CD4-positive, alpha-beta T cell treated with Interleukin-2 at 100 ng/mL for 4 hours (primary cell): Measurements from ENCODE around the gene SH3RF3.

Experiments
- DNase-seq: peaks from one replicate; pipeline ENCODE4 v3.0.0-alpha.2; 2020; ENCODE audit warnings: low spot score

The SH3RF3 gene

DNA sequence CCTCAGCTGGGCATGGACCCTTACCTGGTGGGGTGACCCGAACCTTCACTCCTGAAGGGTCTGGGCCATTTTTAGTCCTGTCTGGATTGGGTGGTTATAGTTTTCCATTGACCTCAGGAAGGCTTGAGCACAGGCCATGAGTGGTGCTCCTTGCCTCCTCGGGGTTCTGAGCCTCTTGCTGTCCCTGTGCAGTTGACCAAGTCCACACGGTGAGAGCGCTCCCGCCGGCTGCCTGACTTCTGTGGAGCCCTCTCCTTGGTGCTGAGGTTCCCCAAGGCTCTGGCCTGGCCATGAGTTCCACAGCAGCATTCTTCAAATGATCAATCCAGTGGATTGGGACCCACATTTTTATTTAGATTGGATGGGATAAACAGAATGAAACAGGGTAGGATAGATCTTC lies 325.3 kb downstream of the SH3RF3 start:
- DNase-seq: no peak

DNA sequence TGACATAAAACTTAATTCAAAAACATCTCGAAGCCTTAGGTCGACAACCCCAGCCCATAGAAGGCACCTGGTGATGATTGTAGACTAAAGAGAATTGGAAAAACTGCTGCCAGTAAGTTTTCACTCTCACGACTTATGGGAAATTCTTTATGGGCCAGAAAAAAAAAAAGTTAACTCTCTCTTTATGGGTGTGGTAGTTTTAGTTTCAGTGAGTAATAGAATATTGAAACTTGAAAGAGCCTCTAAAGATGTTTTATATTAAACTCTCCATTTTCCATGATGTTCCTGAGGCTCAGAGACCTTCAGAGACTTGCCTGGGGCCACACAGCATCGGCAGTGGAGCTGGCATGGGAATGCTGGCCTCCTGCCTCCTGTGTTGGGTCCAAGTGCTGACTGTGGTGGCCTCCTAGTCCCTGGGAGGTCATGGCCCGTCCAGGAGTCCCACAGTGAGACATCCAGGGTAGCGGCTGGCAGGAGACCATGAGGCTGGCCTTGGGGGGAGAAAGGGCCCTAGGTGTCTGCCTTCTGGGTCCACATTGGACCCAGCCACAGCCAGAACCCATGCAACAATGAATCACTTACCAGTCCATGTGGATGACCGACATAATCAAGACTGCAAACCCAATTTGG lies 325.9 kb downstream of the SH3RF3 start:
- no peak for DNase-seq

DNA sequence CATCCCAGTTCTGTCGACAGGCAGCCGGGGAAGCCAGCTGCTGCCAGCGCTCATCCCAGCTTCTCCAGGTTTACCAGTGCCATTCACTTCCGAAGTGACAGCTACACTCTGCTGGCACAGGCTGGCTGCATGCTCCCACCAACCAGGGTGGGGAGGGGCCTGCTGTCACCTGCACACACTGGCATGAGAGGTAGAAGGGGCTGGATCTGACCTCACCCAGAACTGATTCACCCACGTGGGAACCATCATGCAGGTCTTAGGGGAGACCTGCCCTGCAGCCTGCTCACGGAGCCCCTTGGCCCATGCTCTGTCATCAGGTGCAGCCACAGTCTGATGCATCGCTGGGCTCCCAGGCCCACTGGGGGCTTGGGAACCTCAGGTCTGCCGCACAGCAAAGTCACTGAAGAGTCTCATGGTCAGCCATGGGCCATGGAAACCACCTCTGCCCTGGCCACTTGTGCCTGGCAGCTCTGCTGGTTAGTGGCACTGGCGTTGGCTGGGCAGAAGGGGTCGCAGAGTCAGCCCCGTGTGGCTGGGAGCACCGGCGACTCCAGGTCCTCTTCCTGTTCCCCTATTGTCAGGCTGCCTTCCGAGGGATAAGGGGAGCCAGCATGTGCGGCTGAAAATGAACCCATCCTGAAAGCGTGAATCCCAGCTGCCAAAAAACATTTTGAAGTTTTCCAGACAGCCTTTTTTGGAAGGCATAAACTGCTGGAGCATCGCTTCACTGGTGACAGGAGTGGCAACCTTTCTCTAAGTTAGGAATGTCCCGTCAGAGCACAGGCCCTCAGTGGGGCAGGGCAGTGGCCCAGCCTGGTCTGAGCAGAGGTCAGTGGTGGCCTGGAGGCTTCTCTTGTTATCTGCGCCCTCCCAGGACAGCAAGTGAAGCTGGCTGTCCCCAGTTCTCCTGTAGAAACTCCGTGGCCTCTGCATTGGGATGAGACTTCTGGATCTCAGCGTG lies 327.0 kb downstream of the SH3RF3 start:
- no peak for DNase-seq

DNA sequence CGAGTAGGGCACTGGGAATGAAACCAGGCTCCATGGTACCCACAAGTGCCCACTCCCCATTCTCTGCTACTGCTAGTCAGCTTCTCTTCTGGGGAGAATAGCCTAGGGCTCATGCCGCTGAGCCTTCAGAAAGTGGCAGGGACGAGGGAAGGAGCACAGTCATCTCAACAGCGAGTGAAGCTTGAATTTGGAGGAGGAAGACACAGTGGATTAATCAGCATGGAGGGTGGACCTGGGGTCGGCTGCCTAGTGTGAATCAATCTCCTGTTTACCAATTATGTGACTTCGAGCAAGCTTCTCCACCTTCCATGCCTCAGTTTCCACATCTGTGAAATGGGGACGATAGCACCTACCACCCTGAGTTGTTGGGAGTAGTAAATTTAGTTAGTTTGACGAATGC lies 327.8 kb downstream of the SH3RF3 start:
- DNase-seq: no peak

DNA sequence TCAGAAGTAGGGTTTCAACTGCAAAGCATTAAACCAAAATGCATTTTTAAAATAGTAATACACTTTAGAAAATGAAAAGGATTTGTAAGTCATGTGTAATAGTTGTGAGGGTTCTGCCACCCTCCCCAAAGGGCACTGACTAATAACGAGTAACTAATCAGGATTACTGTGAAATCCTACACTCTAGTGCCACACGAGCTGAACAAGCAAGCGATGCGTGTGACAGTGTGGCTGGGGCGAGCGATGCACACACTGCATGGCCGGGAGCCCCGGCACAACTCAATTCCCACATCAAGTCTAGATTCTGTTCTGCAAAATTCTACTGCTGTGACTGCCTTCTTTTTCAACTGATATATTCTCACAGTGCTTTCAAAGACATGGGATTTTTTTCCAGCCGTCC lies 328.4 kb downstream of the SH3RF3 start:
- DNase-seq: no peak

DNA sequence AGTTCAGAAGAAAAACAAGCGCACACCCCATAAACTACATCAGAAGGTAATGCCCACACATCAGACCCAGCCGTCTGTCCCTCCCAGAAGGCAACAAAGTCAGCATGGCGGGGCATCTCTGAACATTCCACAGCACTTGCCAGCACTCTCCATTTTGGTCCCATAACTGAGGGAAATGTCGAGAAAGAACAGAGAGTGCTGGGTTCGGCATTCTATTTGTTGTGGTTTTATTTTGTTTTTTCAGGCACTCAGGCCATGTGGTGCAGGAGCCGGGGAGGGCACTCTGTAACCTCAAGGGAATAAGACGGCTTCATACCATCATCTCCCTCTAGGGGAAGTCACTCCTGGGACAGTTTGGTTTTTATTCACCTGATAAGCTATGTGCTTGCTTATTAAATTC lies 328.8 kb downstream of the SH3RF3 start:
- DNase-seq: no peak

DNA sequence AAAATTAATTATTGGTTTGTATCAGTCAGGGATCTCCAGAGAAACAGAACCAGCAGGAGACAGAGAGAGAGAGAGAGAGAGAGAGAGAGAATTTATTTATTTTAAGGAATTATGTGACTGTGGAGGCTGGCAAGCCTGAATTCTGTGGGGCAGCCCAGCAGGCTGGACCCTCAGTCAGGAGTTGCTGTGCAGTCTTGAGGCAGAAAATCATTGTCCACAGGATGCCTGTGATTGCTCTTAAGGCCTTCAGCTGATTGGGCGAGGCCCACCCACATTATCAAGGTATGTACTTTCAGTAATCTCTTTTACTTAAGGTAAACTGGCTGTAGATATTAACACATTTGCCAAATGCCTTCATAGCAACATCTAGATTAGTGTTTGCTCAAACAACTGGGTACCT lies 329.5 kb downstream of the SH3RF3 start:
- no peak for DNase-seq

DNA sequence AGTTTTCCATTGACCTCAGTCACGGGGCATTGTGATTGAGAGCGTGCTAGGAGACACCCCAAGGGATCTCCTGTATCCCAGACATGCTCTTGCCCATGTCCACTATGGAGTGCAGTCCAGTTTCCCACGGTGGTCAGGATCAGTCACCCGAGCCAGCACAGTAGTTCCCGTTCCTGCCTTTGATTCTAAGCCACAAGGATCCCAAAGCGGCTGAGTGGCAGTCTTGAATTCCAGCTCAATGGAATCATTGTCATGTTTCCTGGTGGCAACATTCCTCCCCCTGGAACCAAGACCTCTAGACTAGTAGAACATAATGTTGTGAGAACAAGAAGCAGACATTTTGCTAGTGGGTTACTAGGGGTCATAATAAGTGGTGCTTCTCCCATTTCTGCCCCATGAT lies 330.5 kb downstream of the SH3RF3 start:
- DNase-seq: no peak

DNA sequence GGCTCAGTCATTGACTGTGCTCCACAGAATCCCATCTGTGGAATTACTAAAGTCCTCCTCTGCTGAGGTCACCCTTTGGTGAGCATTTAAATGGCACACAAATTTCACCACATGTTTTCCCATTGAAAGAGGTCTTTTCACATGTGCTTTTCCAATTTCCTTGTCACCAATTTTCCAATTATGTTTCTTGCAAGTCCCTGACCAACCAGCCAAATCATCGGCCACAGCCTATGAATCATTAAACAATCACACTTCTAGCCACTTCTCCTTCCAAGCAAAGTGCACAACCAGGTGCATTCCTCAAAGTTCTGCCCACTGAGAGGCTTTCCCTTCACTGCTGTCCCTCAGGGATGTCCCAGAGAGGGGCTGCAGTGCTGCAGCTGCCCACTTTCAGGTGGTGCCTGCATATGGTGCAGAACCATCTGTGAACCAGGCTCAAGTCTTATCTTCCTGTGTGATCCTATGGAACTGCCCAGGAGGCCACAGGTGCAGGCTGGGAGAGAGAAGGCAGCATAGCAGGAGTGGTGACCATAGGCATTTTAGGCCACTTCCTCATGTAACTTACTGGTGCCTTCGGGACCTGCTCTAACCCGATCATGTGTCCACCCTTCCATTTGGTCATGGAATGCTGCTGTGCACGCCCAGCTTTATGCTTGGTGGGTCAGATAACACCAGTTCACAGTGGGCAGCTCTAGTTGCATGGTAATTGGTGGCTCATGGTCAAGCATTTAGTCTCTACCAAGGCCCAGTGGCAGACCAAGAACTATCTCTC lies 331.7 kb downstream of the SH3RF3 start:
- DNase-seq: no peak

DNA sequence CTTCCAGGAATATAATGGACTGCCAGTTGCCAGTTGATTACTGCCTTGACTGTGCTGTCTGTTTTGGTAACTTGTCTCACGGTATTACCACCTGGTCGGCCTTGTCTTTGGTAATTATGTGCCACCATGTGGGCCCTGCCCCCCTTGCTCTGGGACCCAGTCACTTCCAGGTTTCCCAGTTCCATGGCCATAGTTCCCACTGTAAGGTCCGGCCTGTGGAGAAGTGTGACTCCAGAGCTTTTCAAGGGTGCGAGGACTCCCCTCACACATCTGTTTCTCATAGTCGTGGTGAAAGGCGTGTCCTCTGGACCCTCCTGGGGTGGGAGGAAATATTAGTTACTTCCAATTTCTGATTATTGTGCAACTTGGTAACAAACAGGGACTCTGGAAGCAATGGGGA lies 334.2 kb downstream of the SH3RF3 start:
- no peak for DNase-seq

DNA sequence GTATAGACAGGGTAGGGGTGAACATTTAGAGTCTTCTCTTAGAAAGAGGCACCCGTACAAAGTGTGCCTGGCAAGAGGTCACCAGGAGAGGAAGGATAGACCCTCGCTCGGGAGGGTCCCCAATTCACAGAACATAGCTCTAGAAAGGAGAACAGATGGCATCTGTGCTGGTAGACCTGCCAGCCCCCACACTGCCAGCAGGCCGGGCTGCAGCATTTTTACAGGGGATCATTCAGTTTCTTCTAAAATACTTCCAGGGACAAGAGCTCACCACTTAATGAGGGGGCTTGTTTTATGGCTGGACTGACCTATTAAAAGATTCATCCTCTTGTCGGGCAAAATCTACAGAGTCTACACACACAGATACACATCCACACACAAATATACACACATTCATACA lies 334.9 kb downstream of the SH3RF3 start:
- DNase-seq: no peak

DNA sequence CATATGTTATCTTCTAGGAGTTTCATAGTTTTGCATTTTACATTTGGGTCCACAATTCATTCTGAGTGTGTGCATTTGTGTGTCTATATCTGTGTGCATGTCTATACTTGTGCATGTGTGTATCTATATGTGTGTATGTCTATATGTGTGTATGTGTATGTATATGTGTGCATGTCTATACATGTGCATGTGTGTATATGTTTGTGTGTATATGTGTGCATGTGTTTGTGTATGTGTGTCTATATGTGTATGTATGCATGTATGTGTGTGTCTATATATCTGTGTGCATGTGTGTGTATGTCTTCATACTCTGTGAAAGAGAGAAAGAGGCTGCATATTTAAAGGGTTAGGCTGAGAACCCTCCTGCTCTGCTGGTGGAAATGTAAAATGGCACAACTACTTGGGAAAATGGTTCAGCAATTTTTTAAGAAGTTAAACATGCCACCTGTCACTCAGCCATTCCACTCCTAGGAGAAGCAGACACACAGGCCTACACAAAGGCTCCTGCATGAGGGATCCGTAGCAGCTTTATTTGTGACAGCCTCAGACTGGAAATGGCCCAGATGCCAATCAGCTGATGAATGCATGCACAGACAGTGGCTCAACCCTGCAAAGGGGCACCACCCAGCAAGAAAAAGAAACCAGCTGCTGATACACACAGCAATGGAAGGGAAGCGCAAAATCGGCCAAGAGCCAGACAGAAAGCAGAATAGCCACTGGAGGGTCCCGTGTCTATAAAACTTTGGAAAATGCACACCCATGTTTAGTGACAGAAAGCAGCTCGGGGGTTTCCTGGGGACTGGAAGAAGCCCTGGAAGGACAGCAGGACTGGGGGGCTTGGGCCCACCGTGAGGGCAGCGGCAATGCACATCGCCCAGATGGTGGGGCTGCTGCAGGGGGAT lies 337.9 kb downstream of the SH3RF3 start:
- no peak for DNase-seq

DNA sequence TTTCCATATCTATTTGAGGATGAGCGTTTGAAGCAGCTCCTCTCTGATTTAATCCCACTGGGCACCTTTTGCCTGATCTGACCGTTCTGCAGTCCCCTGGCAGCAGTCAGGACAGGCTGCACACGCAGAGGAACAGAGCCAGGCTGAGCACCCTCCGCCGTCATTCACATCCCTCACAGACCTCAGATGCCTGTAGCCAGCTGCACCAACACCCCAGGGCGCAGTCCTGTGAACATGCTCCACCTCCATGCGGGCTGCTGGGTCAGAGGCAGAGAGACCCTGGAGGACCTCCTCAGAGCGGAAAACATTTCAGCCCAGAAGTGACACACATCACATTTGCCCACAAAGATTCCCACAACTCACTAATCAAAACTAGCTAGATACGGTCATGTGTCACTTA lies 338.7 kb downstream of the SH3RF3 start:
- DNase-seq: no peak

DNA sequence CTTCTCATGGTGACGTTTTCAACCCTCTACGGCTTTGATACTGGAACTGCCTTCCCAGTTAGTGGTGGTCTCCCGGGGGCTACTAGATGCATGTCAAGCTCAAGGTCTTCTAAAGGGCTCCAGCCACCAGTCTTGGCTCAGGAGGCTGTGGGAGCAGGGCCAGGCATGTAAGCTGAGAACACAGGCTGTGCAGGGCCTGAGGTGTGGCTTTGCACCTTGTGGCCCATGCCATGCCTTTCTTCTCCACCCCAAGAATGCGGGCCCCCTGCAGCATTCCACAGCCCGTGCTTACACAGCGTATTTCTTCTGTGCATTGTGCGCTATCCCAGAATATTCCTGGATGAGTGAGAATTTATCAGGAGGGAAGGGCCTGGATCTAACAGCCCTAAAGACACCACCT lies 339.9 kb downstream of the SH3RF3 start:
- DNase-seq: no peak

DNA sequence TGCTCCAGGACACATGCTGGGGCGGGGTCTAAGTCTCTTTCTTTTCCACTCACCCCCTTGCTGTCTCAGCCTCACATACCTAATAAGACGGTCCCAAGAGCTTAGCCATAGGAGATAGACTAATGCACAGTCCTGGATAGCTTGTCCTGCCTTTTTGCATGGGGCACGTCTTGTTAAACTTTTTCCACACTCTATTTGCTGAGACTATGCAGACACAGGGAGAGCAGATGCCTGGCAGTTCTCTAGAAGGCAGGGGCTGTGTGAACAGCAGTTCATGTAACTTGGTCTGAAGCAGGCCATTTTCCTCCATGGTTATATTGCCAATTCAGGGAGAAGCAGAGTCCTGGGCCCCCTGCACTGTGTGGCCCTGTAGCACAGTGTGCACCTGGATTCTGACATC lies 342.7 kb downstream of the SH3RF3 start:
- DNase-seq: no peak

DNA sequence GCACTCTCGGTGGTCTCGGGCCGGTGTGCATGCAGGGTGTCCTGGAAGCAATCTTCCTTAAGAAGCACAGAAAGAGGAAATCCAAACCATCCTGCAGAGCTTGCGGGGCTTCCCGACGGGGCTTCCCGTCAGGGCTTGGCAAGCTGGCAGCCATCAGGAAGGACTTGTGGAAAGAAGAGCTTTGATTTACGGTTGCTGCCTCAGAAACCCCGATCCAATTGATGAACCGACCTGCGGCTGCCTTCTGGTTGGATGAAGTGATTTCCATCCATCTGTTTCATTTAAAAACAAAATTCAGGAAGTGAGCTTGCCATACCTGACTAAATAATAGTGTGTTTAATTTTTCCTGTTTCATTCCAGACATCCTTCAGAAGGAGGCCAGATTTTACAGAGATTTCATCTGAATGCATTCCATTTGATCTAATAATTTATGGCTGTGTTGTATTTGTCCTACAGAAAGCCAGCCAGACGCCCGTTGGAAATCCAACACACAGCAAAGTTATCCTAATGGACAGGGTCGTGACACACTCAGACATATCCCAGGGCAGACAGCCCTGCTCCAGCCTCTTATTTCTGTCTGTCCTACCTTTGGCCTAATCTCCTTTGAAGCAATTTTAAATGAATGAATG lies 343.4 kb downstream of the SH3RF3 start:
- DNase-seq: no peak

DNA sequence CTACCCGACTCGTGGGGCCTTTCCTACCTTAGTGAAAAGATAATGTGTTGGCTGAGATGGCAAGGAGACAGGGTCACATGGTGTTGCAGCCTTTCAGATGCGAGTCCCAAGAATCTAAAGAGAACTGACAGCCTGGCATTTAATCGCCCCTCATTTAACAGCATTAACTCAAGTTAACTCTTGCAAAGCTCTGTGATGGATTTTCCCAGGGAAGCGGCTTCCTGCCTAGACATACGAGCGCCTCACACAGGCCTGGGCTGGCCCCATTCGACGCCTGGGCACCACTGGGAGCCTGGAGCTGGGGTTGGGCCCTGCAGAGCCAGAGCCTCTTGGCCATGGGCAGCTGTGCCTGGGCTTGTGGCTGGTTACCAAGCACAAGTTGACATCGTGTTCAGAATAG lies 344.0 kb downstream of the SH3RF3 start:
- DNase-seq: no peak

DNA sequence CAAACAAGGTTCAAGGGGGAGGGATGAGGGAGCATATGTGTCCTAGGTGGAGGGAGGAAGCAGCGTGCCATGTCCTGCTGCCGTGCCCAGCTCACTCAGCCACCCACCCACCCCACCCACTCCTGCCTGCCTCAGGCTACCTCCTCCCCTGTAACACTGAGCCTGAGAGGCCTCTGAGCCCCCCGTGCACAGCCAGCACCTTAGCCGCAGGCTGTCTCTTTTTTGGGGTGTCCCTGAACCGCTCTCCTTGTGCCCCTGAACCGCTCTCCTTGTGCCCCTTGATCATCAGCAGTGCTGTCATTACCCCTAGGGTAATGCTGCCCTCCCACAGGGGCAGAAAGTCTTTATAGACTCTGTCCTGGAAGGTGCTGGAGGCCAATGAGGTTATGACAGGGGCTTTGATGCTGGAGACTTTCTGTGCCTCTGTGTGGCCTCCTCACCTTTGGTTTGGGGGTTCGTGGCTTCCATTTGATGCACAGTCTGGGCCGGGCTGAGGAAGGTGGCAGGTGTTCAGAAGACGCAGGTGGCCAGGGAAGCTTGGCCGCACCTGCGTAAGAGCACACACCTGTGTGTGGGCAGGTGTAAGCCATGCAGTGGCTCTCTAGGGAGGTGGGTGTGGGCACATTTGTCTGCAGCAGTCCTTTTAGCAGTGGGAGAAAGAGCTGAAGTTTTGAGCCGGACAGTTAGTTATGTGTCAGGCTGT lies 344.8 kb downstream of the SH3RF3 start:
- DNase-seq: no peak

DNA sequence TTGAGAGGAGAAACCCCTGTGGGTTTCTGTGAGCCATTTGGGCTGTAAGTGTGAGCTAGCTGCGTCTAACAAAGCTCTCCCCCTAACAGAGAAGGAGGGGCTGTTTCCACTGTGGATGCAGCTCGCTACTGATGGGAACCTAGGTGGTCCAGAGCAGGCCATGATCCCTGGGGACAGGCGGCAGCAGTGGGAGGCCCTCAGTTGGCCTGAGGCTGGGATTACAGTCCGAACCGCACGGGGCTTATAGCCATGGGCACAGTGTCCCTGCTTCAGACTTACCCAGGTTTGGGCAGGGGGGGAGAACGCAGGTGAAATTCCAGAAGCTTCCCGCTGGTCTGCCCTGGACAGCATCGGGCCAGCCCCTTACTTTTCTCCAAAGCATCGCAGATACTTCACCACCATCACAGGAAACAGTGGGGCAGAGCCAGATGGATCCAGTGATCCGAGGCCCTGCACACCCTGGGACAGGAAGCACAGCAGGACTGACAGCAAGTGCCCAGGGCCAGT lies 345.4 kb downstream of the SH3RF3 start:
- DNase-seq: no peak

DNA sequence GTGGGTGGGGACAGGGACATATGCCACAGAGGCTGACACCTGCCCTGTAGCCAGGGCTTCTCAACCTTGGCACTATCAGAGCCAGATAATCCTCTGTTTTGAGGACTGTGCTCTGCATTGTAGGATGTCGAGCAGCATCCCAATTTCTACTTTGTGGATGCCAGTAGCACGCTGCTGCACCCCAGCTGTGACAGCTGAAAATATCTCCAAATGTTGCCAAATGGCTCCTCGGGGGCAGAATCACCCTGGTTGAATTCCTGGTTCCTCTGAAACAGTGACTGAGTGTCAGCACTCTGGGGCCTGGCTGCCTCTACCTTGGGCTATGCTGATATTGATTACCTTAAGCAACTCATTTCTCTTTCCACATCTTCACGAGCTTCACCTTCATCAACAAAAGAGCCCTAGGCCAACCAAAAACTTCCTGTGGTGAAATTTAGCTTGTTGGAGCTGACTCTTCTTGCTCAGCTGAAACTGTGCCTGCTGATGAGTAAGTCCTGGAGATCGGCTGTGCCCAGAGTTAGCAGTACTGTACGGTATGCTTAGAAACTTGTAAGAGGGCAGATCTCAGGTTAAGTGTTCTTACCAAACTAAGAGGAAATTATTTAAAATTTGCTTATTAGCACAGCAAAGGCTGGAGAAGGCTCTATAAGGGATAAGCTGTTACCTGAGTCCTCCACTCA lies 346.7 kb downstream of the SH3RF3 start:
- DNase-seq: no peak
